ENCODE measurements around the gene KCNG2. TPM values are rescaled to one million over a fixed set of nuclear protein-coding genes. Genes with fewer than 3 reads are reported as not detected.

KCNG2 gene
- total RNA-seq, 4 donors from 2014 or later: 0.60 to 0.84 (median 0.78) TPM; not detected in 1

- WGBS, 2 donors: 93 to 95% methylated on average over 38 to 44 of the region's 44 CpGs
Measured at GRCh38 chr18:79809482-79810192, 11.9 kb downstream of the KCNG2 start.

GRCh38 chr18:79812052-79812451 is 14.3 kb downstream of the KCNG2 start:
- 52 to 57% methylated on average over 4 of the region's 4 CpGs for WGBS, 2 donors
- Histone ChIP-seq H3K27me3 (peaks cover 2 to 5% of the 10 kb centered on the region in 2 donors), H3K9me3 (peaks cover 0 to 11% (median 4%) of the 10 kb centered on the region in 4 donors), H3K4me1 (no peaks in the 10 kb centered on the region), H3K27ac (no peak overlapping the region), H3K36me3 (no peaks in the 10 kb centered on the region), H3K4me3 (no peak overlapping the region)
- TF ChIP-seq EP300 (IDR thresholded peaks at IDR 0.05): no peak
- no peak for TF ChIP-seq CTCF (IDR thresholded peaks at IDR 0.05)
- TF ChIP-seq POLR2A (IDR thresholded peaks at IDR 0.05): no peak
- no peak for DNase-seq (ENCODE audit: low spot score in 2 of 2)

More at GRCh38 chr18:79809482-79810192, 11.9 kb downstream of the KCNG2 start:
- Histone ChIP-seq H3K4me1 (no peaks in the 10 kb centered on the region), H3K27ac (no peak overlapping the region), H3K36me3 (no peaks in the 10 kb centered on the region), H3K9me3 (peaks cover 0 to 11% (median 4%) of the 10 kb centered on the region in 4 donors), H3K4me3 (no peak overlapping the region), H3K27me3 (peaks cover 0 to 5% of the 10 kb centered on the region in 2 donors)
- no peak for DNase-seq (ENCODE audit: low spot score in 2 of 2)
- TF ChIP-seq EP300 (IDR thresholded peaks at IDR 0.05): no peak
- no peak for TF ChIP-seq POLR2A (IDR thresholded peaks at IDR 0.05)
- no peak for TF ChIP-seq CTCF (IDR thresholded peaks at IDR 0.05)

- 66 to 76% methylated on average over 7 of the region's 7 CpGs for WGBS, 2 donors
- H3K27me3 ChIP-seq: peaks cover 2 to 5% of the 10 kb centered on the region in 2 donors
Measured at GRCh38 chr18:79814373-79814772, 16.6 kb downstream of the KCNG2 start.

GRCh38 chr18:79815657-79816056 is 17.9 kb downstream of the KCNG2 start:
- TF ChIP-seq CTCF (IDR thresholded peaks at IDR 0.05) (no peak), EP300 (IDR thresholded peaks at IDR 0.05) (no peak)
- H3K27me3 ChIP-seq: peaks cover 2 to 5% of the 10 kb centered on the region in 2 donors
- H3K4me3 ChIP-seq: no peak overlapping the region
- no peaks in the 10 kb centered on the region for H3K4me1 ChIP-seq
- H3K27ac ChIP-seq: no peak overlapping the region
- 52 to 70% methylated on average over 9 of the region's 9 CpGs for WGBS, 2 donors
- DNase-seq (ENCODE audit: low spot score in 2 of 2): no peak
- no peaks in the 10 kb centered on the region for H3K36me3 ChIP-seq
- peaks cover 0 to 11% (median 4%) of the 10 kb centered on the region in 4 donors for H3K9me3 ChIP-seq

More at GRCh38 chr18:79814373-79814772, 16.6 kb downstream of the KCNG2 start:
- TF ChIP-seq EP300 (IDR thresholded peaks at IDR 0.05) (no peak), POLR2A (IDR thresholded peaks at IDR 0.05) (no peak), CTCF (IDR thresholded peaks at IDR 0.05) (no peak)
- H3K36me3 ChIP-seq: no peaks in the 10 kb centered on the region
- H3K4me3 ChIP-seq: no peak overlapping the region
- DNase-seq (ENCODE audit: low spot score in 2 of 2): no peak
- H3K9me3 ChIP-seq: peaks cover 0 to 11% (median 4%) of the 10 kb centered on the region in 4 donors
- no peak overlapping the region for H3K27ac ChIP-seq
- H3K4me1 ChIP-seq: no peaks in the 10 kb centered on the region

GRCh38 chr18:79816092-79816491 is 18.4 kb downstream of the KCNG2 start:
- Histone ChIP-seq H3K36me3 (no peaks in the 10 kb centered on the region), H3K27me3 (peaks cover 2 to 5% of the 10 kb centered on the region in 2 donors)
- WGBS, 2 donors: 61 to 67% methylated on average over 11 to 14 of the region's 14 CpGs

More at GRCh38 chr18:79816092-79816491, 18.4 kb downstream of the KCNG2 start:
- H3K4me3 ChIP-seq: no peak overlapping the region
- TF ChIP-seq CTCF (IDR thresholded peaks at IDR 0.05) (no peak), EP300 (IDR thresholded peaks at IDR 0.05) (no peak), POLR2A (IDR thresholded peaks at IDR 0.05) (no peak)
- H3K9me3 ChIP-seq: peaks cover 0 to 7% (median 1%) of the 10 kb centered on the region in 4 donors
- no peak for DNase-seq (ENCODE audit: low spot score in 2 of 2)
- no peaks in the 10 kb centered on the region for H3K4me1 ChIP-seq
- no peak overlapping the region for H3K27ac ChIP-seq

Measured in tibial nerve (tissue), 4 donors.